HG03196 (cell line): ENCODE results near the gene ZNF474.
"Not testable (repeated sequence)": the region's sequence is repeated elsewhere in the genome, so short reads cannot be mapped to it uniquely, and the experiment has no call there.

Source experiments
- ATAC-seq: cut with Tn5 transposase; IDR thresholded peaks from one replicate; pipeline ENCODE4 v1.9.1; 2021; ENCODE audit not compliant: unreplicated experiment

The ZNF474 gene

DNA sequence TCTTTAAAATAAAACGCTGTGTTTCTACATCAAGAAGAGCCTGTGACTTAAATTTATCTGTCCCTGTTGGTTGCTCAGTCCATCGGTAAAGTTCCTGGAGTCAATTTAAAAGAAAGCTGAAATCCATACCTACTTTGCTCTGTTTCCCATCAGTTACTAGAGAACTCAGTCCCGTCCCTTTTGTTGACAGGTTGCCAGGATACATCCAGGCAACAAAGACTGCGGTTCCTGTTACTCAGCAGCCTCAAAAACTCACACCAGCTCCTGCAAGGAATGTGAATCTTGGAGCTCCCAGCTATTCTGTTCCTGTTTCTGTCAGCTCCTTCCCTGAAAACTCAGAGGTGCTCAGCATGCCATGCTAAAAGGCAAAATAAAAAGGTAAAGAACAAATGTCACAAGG is at the start of gene ZNF474:
ZNF474 (plus strand) TSS at position 241 of the 400 bp plus-strand sequence. CDS start 22,445 bp downstream, outside the sequence.
- no peak for ATAC-seq

DNA sequence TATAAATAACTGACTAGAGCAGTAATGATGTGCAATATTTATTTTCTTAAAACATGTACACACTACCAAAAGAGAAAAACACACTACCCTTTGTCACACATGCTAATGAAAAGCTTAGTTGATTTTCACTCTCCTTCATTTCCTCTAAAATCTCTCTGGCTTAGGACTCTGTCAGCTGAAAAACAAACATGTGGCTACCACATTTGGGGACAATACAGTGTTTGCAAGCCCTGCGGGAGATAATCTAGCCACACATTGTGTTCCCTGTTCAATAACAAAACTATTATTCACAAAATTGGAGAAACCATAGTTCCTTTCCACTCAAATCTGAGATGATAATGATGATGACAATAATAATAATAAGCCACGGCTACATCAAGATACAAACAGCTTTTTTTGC is 47.8 kb upstream of the ZNF474 start:
- ATAC-seq = no peak

DNA sequence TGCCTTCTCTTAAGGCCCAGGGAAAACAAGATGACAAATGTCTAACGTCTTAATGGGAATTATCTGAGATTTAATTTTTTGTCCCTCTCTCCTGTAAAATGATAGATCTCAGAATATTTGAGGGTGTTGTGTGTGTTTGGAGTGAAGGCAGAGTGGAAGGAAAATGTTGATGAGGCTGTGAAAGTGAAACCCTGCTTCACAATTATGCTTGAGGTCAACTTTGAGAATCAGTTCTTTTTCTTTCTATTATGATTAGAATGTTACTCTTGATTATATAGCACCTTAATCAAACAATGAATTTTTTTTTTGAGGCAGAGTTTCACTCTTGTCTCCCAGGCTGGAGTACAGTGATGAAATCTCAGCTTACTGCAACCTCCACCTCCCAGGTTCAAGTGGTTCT is 45.8 kb upstream of the ZNF474 start:
- ATAC-seq = no peak

DNA sequence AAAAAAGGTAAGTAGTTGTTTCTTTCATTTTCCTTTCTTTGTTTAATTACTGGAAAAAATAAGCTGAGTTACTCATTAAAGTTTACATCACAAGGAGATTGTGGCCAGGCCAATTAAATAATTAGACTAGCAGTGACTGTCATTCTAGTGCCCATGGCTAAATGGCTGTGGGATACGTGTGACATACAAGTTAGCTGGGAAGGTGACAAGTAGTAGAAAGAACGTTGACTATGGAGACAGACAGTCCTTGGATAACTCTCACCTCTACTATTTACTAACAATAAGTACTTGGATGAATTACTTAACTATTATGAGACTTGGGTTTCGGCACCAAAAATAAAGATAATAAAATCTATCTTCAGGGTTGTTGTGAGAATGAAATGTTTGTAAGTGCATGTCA is 44.3 kb upstream of the ZNF474 start:
- ATAC-seq = no peak

DNA sequence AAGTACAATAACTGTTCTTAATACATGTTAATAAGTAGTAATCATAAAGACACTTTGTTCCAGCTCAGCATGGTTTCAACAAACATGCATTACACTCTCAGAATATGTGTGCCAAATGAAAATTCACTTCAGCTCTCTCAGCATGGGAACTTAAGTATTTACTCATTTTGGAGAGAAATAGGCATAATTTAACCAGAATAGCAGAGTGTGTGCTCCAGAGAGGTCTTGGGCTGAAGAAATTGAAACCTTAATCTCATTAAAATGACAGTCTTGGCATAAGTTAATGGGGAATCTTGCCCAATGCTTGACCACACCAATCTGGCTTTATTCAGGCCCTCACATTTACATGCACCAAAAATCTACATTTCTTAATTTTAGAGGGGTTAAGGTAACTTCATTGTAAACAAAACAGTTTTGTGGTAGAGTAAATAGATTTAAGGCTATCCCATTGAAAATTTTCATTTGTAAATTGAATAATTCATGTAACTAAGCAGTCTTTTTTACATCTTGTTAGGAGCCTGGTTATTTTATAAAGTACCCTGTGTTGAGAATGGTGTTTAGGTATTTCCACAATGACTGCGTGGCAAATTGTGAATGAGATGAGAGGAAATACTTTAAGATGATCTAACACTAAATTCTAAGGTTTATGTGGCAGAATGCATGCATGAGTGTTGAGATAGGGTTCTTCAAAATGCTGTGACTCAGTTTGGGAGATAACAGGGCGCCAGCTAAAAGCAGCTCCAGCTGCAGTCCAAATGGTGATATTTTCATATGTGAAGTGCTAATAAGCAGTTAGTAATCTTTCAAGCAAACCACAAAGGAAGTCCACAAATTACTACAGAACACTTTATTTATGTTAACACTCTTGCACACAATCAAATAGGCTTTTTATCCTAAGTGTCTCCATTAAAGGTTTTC is 40.0 kb upstream of the ZNF474 start:
- ATAC-seq = no peak

DNA sequence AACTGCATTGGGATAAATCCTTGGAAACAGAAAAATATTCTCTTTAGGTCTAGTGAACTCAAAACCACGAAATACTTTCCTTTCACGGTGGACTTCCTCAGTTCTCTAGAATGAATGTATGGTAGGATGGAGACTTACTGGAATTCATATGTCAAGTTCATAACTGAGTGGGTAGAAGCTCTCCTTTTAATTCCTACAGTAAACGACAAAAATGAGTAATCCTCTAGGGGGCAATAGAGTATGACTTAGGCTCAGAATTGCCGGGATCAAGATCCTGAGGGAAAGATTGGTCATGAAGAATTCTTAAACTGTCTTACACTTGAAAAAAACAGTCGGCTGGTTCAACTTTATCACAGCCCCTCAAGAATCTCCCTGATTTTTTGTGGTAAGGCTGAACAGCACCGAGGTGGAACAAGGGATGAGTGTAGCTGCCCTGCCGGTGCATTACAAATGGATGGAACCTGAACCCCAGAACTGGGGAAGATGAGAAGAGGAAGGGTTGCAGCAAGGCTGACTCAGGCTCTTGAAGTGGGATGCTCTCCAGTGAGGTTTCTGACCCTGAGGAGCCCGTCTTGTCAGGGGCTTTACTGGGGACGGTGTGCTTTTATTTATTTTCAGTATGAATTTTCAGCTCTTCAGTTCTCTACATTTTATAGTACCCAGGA is 37.3 kb upstream of the ZNF474 start:
- ATAC-seq = no peak

DNA sequence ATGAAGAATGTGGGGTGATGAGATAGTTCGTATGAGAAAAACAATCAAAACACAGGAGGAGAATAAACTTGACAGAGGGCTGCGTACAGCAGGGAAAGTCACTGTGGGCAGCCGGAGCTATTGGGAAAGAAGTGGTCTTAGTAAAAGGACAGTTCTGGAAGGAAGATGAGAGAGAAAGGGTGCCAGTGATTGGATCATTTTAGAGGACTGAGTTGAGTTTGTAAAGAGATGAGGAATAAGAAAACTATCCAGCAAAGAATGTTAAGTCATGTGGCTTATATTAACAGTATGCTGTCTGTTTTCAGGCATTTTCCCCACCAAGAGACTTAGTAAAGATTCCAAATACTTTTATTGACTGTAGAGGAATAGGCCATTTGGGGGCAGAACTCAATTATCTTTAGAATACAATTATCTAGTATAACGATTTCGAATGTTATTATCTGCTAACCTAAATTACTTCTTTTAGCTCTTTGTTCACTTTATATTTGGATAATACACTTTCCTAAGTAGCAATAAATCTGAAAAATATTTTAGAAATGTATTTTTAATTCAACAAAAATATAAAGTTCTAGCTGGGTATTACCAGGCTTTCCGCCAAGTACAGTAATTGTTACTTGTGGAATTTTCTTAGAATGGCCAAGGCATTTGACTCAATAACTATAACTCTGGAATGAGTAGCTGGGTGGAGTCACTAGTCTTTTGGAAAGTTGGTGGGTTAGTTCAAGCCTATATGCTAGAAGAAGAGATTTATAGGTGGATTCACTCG is 35.7 kb upstream of the ZNF474 start:
- ATAC-seq = no peak

DNA sequence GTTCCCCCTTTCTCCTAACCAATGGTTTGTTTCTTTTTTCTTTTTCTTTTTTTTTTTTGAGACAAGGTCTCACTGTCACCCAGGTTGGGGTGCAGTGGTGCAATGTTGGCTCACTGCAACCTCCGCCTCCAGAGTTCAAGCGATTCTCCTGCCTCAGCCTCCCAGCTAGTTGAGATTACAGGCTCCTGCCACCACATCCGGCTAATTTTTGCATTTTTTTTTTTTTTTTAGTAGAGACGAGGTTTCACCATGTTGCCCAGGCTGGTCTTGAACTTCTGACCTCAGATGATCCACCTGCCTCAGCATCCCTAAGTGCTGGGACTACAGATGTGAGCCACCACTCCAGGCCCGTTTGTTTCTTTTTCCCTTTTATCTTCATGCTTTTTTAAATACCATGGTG is 35.1 kb upstream of the ZNF474 start:
- ATAC-seq = not testable (repeated sequence)

DNA sequence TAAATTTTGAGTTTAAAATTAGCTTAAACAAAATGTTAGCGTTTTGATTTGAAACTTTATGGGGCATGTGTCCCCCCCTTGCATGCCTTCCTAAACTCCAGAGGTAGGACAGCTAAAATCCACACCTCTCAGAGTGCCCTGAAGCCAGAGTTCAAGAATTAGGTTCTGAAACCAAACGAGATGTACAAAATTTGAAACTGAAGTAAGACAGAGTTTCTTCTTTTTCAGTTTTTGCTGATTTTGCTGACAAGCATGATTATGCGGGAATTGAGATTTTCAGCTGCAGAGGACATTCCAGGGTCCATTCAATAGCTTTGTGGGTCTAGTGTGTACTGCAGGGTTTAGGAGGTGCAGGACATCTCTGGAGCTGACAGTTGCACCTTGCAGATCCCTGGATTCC is 34.2 kb upstream of the ZNF474 start:
- no peak for ATAC-seq

DNA sequence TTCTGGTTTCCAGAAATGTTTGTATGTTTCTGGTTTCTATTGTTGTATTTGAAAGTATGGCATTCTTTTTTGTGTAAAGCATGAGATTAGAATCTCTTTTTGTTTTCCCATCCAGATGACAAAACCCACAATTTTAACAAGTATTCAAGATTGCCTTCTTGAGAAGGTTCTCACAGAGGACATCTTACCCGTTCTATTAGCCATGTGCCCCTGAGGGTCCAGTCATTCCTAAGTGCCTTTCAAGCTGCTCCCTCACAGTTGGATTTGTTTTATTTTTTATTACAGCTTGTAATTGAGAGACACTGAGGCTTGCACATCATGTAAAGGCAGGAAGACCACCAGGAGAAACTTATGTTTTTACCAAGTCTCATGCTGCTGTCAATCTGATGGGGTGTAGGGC is 32.0 kb upstream of the ZNF474 start:
- ATAC-seq = no peak

DNA sequence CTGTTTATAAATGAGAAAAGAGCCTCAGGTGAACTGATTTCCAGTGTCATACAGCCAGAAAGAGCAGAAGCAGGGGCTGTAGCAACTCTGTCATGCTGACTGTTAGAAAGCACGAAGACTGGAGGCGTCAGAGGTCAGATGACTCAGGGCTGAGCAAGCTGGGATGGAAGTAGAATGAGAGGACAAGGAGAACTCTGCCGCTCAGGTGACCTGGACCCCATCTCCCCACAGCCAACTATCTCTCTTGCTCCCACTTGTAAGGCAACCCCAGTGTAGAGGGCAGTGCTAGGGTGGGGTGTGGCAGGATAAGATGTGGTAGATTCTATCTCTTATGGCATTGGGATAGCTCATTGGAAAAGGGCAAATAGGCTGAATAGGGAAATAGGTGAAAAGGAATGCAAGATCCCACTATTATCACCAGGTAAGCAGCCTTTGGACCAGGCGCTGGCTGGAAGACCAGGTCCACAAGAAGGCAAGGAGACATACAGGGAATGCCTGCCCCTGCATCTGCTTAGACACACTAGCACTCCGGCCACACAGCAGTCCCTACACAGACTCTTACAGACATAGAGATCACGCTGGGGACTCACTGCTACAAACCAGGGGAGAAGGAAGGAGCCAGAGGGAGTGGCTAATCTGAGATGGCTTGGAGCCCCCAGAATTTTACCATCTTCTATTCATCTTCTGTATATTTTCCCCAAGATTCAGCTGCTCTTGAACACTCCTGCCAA is 30.1 kb upstream of the ZNF474 start:
- ATAC-seq = no peak

DNA sequence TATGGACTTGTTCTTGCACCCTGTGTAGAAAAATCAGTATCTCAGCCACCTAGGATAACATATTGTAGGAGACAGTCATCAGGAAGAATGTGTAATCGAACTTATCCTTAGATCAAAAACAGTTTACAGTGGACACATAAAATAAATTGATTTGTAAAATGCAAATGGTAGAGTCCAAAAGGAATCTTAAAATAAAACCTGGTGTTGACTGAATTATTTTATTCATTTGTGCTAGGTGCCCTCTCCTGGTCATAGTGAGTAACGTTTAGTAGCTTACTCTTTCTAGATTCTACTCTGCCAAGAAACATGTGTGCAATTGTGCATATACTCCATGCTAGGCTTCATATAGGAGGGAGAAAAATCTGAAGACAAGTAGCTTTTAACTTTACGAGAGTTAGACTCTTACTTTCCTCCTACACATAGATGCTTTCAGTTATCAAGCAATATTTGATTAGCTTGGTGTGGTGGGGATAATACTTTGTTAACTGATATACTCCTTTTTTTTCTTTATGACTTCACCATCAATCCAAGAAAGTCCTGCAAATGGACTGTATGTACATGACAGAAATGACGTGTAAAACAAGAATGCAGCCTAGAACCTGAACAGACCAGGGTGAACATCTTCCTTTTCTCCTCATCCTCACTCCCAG is 27.6 kb upstream of the ZNF474 start:
- ATAC-seq = no peak

DNA sequence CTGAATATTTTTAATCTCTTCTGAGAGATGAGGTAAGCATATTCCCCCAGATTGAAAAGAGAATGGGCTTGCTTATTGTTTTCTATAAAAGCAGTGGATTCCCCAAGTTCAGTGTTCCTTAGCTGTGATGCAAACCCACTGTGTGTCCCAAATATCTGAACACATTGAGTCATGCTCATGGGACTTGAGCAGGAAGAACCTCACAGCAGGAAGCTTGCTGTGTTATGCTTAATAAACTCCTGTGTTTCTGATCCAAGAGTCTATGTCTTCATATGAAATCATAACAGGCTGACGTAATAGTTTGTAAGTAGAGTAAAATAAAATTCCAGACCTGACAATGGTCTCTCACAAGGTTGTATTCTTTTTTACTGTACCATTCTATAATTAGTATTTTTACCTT is 26.5 kb upstream of the ZNF474 start:
- no peak for ATAC-seq

DNA sequence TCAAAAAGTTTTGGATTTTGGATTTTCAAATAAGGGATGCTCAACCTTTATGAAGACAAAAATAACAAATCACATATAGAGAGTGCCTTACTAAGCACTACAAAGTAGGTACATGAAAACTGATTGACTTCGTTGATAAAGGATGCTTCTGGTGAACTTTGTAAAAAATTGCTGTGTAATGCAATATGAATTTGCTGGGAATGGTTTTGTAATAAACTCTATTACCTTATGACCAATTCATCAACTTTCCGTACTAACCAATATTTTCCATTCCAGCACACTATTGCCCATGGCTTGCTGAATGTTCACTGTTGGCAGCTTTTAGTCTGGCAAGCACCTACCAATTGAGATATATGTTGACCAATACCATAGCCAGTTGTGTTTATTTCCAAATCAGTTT is 23.4 kb upstream of the ZNF474 start:
- no peak for ATAC-seq

DNA sequence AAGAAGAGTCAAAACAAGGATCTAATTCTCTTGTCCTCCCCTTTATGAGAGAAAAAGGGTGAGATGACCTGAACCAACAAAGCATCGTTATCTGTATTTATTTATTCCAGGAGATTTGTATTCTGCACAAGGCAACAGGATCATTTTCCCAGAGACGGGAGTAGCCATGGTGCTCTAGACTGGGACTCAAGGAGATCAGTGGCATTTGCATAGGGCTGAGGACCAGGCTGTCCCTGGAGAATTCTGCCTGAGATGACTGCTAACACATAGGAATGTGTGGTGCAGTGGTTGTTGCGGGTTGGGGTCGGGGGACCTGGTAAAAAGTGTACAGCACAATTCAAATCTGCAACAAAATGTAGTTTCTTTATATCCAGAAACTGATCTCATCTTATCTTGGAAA is 22.3 kb upstream of the ZNF474 start:
- no peak for ATAC-seq

DNA sequence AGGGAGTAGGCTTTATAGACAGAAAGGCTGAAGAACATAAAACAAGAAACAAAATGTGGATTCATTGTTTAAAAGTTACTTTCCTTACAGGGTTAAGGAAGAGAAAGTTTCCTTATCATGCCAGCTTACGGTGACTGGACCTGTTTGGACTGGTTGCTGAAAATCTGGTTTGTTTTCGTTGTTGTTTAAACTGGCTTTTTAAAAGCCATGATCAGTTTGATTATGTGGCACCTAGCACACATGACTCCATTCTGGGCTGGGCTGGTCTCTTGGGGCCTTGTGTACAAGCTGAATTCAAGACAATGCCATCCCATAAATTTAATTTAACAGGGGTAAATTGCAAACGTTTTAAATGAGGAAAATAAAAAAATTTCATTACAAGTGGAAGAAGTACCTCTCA is 18.4 kb upstream of the ZNF474 start:
- no peak for ATAC-seq

DNA sequence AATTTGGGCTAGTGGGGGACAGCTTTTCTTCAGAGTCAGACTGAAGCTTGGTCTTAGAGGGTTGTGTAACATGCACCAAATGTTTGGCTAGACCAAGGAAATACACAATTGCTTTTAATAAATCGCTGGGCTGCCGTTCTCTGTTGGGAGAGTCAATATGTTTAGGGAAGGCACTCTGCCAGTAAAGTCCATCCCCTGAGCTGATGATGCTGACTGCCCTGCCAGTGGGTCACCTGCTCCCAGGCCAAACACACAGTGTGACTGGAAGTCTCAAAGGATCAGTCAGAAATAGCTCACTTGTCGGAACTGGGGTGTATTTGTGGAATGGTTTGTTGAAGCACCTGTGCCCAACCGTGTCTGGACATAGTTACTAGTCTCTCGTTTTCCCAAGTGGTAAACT is 17.9 kb upstream of the ZNF474 start:
- ATAC-seq = no peak

DNA sequence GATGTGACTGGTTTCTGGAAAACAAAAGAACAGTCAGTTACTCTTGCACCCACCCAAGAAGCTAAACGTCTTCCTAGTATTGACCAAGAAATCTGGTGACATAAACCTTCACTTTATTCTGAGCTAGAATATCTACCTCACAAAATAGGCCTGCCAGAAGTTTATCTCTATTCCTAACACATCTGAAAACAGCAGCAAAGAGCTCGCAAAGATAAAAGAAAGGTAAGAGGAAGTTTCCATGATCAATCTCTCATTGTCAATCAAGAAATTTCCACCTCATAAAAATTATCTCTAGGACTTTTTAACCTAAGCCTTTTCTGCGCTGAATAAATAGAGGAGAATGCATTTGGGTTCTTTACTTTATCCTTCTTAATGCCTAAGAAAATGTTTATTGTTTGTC is 17.3 kb upstream of the ZNF474 start:
- ATAC-seq = no peak

DNA sequence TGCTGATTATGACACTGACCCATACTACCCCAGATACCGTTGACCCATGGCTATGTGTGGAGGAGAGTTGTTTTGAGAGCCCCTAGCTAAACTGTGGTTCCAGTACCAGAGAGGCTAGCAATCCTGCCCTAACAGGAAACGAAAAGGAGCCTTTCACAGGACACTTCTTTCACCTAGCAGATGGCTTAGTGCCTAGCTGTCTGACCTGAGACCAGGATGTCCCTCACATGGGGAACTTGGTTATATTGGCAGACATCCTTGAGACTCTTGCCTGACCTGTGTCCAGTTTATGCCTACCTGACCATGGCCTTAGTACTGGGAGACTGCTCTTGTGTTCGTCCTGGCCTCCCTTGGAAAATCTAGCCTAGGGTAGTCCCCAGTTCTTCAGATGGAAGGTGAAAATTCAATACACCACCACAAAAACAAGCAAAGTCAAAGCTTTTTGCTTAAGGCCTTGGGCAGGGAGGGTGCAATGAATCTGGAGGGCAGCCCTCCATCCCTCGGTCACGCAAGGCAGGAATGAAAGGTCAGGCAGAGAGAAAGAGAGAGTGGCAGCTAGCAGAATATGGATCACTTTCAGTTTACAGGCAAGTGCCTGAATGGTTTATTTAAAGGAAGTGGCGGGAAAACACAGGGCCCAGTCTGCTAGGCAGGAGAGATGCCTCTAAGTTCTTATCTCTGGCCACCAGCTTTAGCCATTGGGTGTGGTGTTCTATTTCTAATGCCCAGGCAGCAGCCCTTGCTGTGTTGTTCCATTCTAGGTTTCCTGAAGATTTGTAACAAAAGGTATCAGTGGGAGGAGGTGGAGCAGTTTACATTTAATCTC is 16.4 kb upstream of the ZNF474 start:
- no peak for ATAC-seq

DNA sequence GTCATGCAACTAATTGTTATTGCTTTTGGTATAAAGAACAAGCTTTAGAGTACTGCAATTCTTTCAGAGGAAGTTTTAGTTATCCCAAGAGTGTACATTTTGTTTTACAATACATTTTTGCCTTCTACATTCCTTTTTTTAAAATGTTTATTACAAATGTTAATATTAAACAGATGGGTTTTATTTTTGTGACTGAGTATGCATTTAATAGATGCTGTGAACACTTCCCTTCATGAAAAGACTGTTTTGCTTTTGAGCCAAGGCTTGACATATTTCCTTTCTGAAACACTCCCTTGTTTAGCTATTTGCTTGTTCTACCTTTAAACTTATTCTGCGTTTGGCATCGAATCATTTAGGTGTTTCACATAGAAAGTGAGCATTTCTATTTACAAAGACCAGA is 14.8 kb upstream of the ZNF474 start:
- ATAC-seq = no peak
